Parathyroid adenoma (tissue), 2 donors: ENCODE data around the gene DHH.

Source experiments
- H2AFZ ChIP-seq: fragments of 300-600 bp; sonication (generic); one replicate; pipeline ENCODE4 v1.7.0; 2017; ENCODE audit warnings: antibody characterized with exemption, mild to moderate bottlenecking
- H3K27ac ChIP-seq: fragments of 300-600 bp; sonication (generic); one replicate; pipeline ENCODE4 v1.7.0; 2017
- H3K27me3 ChIP-seq: fragments of 300-600 bp; sonication (generic); one replicate; pipeline ENCODE4 v1.7.0; 2017; ENCODE audit warnings: low read length; ENCODE audit not compliant: control insufficient read depth, insufficient read depth
- H3K36me3 ChIP-seq: fragments of 300-600 bp; sonication (generic); one replicate; pipeline ENCODE4 v1.7.0; 2017; ENCODE audit warnings: low read length; ENCODE audit not compliant: control insufficient read depth, insufficient read depth
- H3K4me1 ChIP-seq: fragments of 300-600 bp; sonication (generic); one replicate; pipeline ENCODE4 v1.7.0; 2017; ENCODE audit warnings: control low read depth
- H3K4me2 ChIP-seq: fragments of 300-600 bp; sonication (generic); one replicate; pipeline ENCODE4 v1.7.0; 2017; ENCODE audit warnings: low read length
- H3K4me3 ChIP-seq: fragments of 300-600 bp; sonication (generic); one replicate; pipeline ENCODE4 v1.7.0; 2017; ENCODE audit warnings: low read depth, low read length
- H3K79me2 ChIP-seq: fragments of 300-600 bp; sonication (generic); one replicate; pipeline ENCODE4 v1.7.0; 2017; ENCODE audit warnings: control low read depth
- H3K9ac ChIP-seq: fragments of 300-600 bp; sonication (generic); one replicate; pipeline ENCODE4 v1.7.0; 2017; ENCODE audit warnings: mild to moderate bottlenecking
- H3K9me3 ChIP-seq: fragments of 300-600 bp; sonication (generic); one replicate; pipeline ENCODE4 v1.7.0; 2017; ENCODE audit warnings: low read length; ENCODE audit not compliant: control insufficient read depth
- CTCF ChIP-seq: fragments of 300-600 bp; sonication (generic); IDR thresholded peaks from one replicate; pipeline ENCODE4 v1.7.0; 2017; ENCODE audit warnings: antibody characterized with exemption, mild to moderate bottlenecking
- donor health status: primary hyperparathyroidism.

Gene DHH

GRCh38 chr12:49088932-49089330, 5.7 kb downstream of the DHH start:
- no peaks in the 10 kb centered on the region for H3K79me2 ChIP-seq
- H3K9ac ChIP-seq = no peak overlapping the region
- H3K27ac ChIP-seq = no peak overlapping the region
- H3K4me2 ChIP-seq = no peak overlapping the region
- H3K4me3 ChIP-seq = no peak overlapping the region
- H3K36me3 ChIP-seq = no peaks in the 10 kb centered on the region
- peaks cover 13% of the 10 kb centered on the region for H3K4me1 ChIP-seq
- peaks cover 27% of the 10 kb centered on the region for H3K27me3 ChIP-seq
- no peak overlapping the region for H2AFZ ChIP-seq
- no peaks in the 10 kb centered on the region for H3K9me3 ChIP-seq
- TF ChIP-seq CTCF = no peak

GRCh38 chr12:49088150-49088931, 6.3 kb downstream of the DHH start:
- peak overlapping the region; percentile 6 for H3K4me3 ChIP-seq
- no peaks in the 10 kb centered on the region for H3K79me2 ChIP-seq
- H3K4me1 ChIP-seq = peaks cover 13% of the 10 kb centered on the region
- H2AFZ ChIP-seq = peak overlapping the region; percentile 66
- peak overlapping the region; percentile 42 for H3K4me2 ChIP-seq
- peaks cover 25% of the 10 kb centered on the region for H3K27me3 ChIP-seq
- TF ChIP-seq CTCF = peak; percentile 81
- H3K36me3 ChIP-seq = no peaks in the 10 kb centered on the region
- H3K9me3 ChIP-seq = no peaks in the 10 kb centered on the region
- no peak overlapping the region for H3K9ac ChIP-seq
- H3K27ac ChIP-seq = no peak overlapping the region

DNA sequence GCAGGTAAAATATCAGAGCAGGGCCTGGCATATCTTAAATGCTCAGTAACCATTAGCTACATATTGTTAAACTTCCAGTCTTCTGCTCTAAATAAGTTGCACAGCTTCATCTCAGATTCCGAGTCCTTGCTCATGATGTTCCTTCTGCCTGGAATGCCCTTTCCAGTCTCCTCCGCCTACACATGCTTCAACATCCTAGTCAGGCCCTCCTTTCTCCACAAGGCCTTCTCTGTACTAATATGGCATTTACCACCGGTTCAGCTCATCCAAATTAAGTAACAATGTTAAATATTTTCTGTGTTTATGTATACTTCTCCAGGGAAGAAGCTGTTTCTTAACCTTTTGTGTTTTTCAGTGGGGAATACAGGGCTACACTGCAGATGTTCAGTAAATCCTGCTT, 8.5 kb downstream of the DHH start:
- Histone ChIP-seq H3K9ac (no peak overlapping the region), H3K79me2 (no peaks in the 10 kb centered on the region), H3K27ac (no peak overlapping the region), H3K4me2 (no peak overlapping the region), H3K4me3 (no peak overlapping the region), H3K9me3 (no peaks in the 10 kb centered on the region), H3K27me3 (peaks cover 11% of the 10 kb centered on the region), H3K4me1 (peaks cover 7% of the 10 kb centered on the region), H2AFZ (no peak overlapping the region), H3K36me3 (no peaks in the 10 kb centered on the region)
- no peak for TF ChIP-seq CTCF

DNA sequence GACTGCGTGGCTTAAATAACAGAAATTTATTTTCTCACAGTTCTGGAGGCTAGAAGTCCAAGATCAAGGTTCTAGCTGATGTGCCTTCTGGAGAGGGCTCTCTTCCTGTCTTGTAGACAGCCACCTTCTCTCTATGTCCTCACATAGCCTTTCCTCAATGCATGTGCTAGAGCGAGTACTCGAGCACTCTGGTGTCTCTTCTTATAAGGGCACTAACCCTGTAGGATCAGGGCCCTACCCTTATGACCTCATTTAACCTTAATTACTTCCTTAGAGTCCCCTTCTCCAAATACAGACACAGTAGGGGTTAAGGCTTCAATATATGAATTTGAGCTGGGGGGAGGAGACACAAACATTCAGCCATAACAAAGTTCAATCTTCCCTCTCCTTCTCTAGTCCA, 10.2 kb downstream of the DHH start:
- Histone ChIP-seq H3K9me3 (no peaks in the 10 kb centered on the region), H2AFZ (no peak overlapping the region), H3K27ac (no peak overlapping the region), H3K4me2 (no peak overlapping the region), H3K4me1 (peaks cover 3% of the 10 kb centered on the region), H3K36me3 (no peaks in the 10 kb centered on the region), H3K79me2 (no peaks in the 10 kb centered on the region), H3K9ac (no peak overlapping the region), H3K27me3 (peaks cover 5% of the 10 kb centered on the region), H3K4me3 (no peak overlapping the region)
- no peak for TF ChIP-seq CTCF

DNA sequence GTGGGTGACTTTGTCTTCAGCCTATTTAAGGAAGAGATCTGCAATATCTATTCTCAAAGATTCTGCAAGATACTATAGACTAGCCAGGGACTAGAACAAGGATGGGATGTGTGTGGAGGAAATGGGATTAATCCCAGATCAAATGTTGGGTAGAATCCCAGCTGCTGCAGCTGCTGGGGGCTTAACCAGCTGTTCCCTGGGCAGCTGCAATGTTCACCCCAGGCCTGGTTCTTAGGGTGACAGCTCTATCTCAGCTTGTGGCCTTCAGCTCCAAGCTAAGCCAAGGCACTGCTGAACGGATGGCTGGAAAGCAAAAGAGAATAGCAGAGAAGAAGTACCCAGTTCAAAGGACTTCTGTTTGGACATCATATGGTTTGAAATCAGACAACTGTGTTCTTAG, 14.8 kb downstream of the DHH start:
- H3K36me3 ChIP-seq = no peaks in the 10 kb centered on the region
- H3K9me3 ChIP-seq = no peaks in the 10 kb centered on the region
- no peak overlapping the region for H3K4me2 ChIP-seq
- no peaks in the 10 kb centered on the region for H3K27me3 ChIP-seq
- no peak for TF ChIP-seq CTCF
- no peaks in the 10 kb centered on the region for H3K79me2 ChIP-seq
- no peak overlapping the region for H3K4me3 ChIP-seq
- no peak overlapping the region for H3K9ac ChIP-seq
- H2AFZ ChIP-seq = no peak overlapping the region
- no peak overlapping the region for H3K27ac ChIP-seq
- H3K4me1 ChIP-seq = no peaks in the 10 kb centered on the region
